GM12872 (cell line): ENCODE data around the gene USP4.

ENCODE experiments used
- TF ChIP-seq, protein P1 (sequence below): IDR thresholded peaks from 3 replicates; pipeline ENCODE4 v1.5.1; 2011; ENCODE audit warnings: low read depth, mild to moderate bottlenecking, low read length, moderate library complexity; ENCODE audit not compliant: insufficient read depth

Gene USP4

DNA sequence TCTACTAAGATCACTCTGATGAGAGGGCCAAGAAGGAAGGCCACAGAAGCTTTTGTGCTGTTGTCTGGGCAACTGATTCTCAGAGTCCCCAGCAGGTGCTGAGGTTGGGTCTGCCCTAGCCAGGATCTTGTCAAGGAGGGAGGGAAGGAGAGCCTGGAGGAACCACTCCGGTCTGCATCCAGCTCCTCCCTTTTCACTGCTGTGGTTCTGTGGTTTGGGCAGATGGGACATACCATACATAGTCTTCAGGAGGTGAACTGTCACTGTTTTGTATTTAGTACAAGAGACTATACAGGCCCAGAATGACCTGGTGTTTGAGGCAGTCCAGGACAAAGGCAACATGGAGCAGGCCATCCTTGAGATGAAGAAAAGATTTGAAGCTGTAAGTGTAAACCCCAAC is 84.7 kb downstream of the USP4 start:
- TF ChIP-seq, protein P1, sequence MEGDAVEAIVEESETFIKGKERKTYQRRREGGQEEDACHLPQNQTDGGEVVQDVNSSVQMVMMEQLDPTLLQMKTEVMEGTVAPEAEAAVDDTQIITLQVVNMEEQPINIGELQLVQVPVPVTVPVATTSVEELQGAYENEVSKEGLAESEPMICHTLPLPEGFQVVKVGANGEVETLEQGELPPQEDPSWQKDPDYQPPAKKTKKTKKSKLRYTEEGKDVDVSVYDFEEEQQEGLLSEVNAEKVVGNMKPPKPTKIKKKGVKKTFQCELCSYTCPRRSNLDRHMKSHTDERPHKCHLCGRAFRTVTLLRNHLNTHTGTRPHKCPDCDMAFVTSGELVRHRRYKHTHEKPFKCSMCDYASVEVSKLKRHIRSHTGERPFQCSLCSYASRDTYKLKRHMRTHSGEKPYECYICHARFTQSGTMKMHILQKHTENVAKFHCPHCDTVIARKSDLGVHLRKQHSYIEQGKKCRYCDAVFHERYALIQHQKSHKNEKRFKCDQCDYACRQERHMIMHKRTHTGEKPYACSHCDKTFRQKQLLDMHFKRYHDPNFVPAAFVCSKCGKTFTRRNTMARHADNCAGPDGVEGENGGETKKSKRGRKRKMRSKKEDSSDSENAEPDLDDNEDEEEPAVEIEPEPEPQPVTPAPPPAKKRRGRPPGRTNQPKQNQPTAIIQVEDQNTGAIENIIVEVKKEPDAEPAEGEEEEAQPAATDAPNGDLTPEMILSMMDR: no peak

DNA sequence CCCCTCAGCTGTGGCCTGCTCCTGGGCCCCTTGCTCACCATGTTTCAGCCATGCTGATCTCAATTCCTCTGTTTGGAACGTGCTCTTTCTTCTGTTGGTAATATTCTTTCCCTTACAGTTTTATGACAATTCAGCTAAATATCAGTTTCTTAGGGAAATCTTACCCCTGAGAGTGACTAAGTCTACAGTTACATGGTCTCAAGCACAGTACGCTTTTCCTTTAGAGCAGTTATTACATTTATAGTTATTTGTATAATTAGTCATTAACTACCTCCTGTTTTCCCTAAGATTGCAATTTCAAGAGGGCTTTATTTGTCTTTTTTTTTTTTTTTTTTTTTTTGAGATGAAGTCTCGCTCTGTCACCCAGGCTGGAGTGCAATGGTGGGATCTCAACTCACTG is 86.3 kb downstream of the USP4 start:
- TF ChIP-seq, protein P1: no peak

DNA sequence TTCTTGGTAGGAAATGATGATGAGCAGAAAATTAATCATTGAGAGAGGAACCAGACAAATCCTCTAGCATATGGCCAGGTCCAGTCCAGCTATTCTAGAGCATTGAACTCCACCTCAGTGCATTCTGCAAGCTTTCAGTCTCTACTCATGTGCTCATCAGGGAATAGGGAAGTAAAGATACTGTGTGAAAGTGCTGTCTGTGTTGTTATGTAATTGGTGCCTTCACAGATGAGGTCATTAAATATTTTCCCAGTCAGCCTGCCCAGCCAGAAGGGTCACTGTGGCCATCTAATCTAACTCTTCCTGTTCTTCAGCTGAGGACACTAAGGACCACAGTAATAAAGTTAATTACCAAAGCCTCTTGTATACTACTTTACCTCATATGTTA is 91.0 kb downstream of the USP4 start:
- TF ChIP-seq, protein P1: no peak

DNA sequence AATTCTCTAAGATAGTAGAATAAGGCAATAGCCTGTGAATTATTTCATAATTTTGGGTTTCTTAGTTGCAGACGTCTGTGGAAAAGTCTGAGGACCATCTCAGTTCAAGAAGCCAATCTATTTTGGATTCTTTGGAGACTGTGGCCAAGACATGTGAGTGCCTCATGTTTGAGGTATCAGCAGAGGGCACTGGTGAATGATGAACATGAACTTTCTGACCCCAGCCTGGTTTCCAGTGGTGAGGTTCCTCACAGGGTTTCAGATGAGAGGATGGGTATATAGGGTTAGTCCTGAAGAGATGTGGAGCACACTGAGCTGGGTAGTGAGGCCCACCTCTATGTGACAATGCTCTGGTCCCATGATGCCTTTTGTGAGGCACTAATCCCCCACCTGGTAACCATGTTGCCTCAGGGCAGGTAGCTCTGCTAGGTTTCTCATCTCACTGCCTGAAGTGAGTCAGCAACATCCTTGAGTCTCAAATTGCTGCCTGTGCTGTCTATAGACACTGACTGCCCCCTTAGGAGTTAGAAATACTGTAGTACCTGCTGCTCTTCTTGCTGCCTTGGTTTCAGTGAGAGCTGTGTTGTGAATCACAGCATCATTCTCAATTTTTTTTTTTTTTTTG is 95.2 kb downstream of the USP4 start:
- TF ChIP-seq, protein P1: peak; percentile 17; the same call in 1 of the 3 replicates

DNA sequence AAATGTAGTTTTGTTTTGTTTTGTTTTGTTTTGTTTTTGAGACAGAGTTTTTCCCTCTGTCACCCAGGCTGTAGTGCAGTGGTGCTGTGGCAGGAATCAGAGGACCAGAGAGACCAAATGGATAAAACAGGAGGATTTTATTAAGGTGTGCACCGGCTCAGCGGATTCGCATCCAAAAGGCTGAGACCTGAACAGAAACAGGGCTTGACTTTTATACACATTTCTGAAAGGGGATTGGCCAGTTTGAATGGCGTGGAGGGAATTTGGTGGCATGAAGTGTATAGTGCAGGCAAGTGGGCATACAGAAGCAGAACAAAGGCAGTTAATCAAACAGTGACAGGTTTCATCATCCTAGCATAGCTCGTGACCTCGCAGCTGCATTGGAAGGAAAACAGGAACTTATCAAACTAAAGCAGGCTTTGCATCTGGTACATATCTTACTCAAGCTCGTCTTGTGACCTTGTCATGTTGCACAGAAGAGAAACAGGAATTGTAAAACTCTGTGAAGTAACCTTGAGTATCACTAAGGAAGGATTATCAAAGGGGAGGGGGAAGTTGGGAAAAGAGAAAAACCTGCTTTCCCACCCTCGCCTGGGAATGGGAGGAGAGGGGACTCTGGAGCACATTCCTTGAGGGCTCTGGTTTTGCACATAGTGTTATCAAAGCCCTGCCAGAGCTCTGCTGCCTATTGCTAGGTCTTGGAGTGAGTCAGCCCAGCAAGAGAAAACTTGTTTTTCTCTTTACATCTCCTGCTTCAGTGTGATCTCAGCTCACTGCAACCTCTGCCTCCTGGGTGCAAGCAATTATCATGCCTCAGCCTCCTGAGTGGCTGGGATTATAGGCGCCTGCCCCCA is 101.4 kb downstream of the USP4 start:
- TF ChIP-seq, protein P1: no peak

DNA sequence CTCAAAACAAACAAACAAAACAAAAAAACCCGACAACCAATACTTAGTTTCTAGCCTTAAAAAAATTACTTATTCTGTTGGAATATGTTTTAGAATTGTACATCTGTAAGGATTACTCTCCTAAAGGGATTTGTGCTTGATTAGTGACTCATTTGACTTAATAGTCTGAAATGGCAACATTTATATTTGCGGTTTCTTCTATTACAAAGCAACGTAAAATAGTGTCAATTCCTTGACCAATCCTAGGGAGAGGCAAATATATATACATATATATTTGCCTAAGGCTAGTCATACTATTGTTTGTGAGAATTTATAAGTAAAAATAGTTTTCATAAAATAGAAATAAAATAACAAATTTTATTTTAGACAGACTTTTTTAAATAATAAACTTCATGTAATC is 102.5 kb downstream of the USP4 start:
- TF ChIP-seq, protein P1: no peak

DNA sequence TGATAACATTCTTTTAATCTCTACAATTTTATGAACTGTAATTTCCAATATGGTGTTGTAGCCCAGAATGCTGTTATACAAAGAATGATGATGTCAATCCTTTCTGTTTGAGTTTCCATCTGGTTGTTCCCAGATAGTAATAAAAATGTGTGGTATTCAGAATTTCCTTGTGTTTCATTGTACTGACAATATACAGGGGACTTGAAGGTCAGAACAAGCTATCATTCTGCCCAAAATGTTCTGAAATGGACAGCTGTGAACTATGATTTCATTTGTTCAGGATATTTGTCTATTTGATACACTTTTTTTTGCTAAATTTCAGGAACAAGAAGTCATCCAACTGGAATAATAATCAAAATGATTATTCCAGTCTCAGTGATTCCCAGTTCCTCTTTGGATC is 103.6 kb downstream of the USP4 start:
- TF ChIP-seq, protein P1: no peak
